ENCODE data around the gene NNT.
"Not testable (repeated sequence)": the region's sequence is repeated elsewhere in the genome, so short reads cannot be mapped to it uniquely, and the experiment has no call there.

The NNT gene

GRCh38 chr5:43665749-43666148 is 62.8 kb downstream of the NNT start:
- not testable (repeated sequence) for DNase-seq (ENCODE audit: low read depth in 2 of 2)

GRCh38 chr5:43666728-43667127 is 63.7 kb downstream of the NNT start:
- DNase-seq (ENCODE audit: low read depth in 2 of 2): not testable (repeated sequence)

- DNase-seq (ENCODE audit: low read depth in 2 of 2): not testable (repeated sequence)
These were observed 64.4 kb downstream of the NNT start for GRCh38 chr5:43667379-43667778.

GRCh38 chr5:43674536-43674935 is 71.6 kb downstream of the NNT start:
- DNase-seq (ENCODE audit: low read depth in 2 of 2): no peak

GRCh38 chr5:43675357-43675756 is 72.4 kb downstream of the NNT start:
- no peak for DNase-seq (ENCODE audit: low read depth in 2 of 2)

GRCh38 chr5:43676083-43676840 is 73.3 kb downstream of the NNT start:
- DNase-seq (ENCODE audit: low read depth in 2 of 2): no peak

GRCh38 chr5:43677253-43677652 is 74.3 kb downstream of the NNT start:
- no peak for DNase-seq (ENCODE audit: low read depth in 2 of 2)

GRCh38 chr5:43679214-43679613 is 76.2 kb downstream of the NNT start:
- no peak for DNase-seq (ENCODE audit: low read depth in 2 of 2)

GRCh38 chr5:43680286-43680685 is 77.3 kb downstream of the NNT start:
- no peak for DNase-seq (ENCODE audit: low read depth in 2 of 2)

GRCh38 chr5:43683884-43684471 is 81.0 kb downstream of the NNT start:
- no peak for DNase-seq (ENCODE audit: low read depth in 2 of 2)

- DNase-seq (ENCODE audit: low read depth in 2 of 2): no peak
These were observed 82.4 kb downstream of the NNT start for GRCh38 chr5:43685252-43685950.

GRCh38 chr5:43687275-43687674 is 84.3 kb downstream of the NNT start:
- DNase-seq (ENCODE audit: low read depth in 2 of 2): no peak

- DNase-seq (ENCODE audit: low read depth in 2 of 2): no peak
These were observed 88.3 kb downstream of the NNT start for GRCh38 chr5:43691275-43691674.

GRCh38 chr5:43691893-43692292 is 88.9 kb downstream of the NNT start:
- DNase-seq (ENCODE audit: low read depth in 2 of 2): no peak

GRCh38 chr5:43693411-43693810 is 90.4 kb downstream of the NNT start:
- DNase-seq (ENCODE audit: low read depth in 2 of 2): no peak

GRCh38 chr5:43694027-43694426 is 91.0 kb downstream of the NNT start:
- no peak for DNase-seq (ENCODE audit: low read depth in 2 of 2)

GRCh38 chr5:43696444-43696843 is 93.5 kb downstream of the NNT start:
- not testable (repeated sequence) for DNase-seq (ENCODE audit: low read depth in 2 of 2)

- DNase-seq (ENCODE audit: low read depth in 2 of 2): no peak
These were observed 96.9 kb downstream of the NNT start for GRCh38 chr5:43699910-43700309.

- no peak for DNase-seq (ENCODE audit: low read depth in 2 of 2)
These were observed 97.6 kb downstream of the NNT start for GRCh38 chr5:43700601-43701000.

GRCh38 chr5:43701227-43701626 is 98.2 kb downstream of the NNT start:
- DNase-seq (ENCODE audit: low read depth in 2 of 2): no peak

- DNase-seq (ENCODE audit: low read depth in 2 of 2): no peak
These were observed 99.3 kb downstream of the NNT start for GRCh38 chr5:43702293-43702692.

- DNase-seq (ENCODE audit: low read depth in 2 of 2): no peak
These were observed 99.8 kb downstream of the NNT start for GRCh38 chr5:43702815-43703214.

- no peak for DNase-seq (ENCODE audit: low read depth in 2 of 2)
These were observed 101.3 kb downstream of the NNT start for GRCh38 chr5:43704243-43704642.

All from stimulated activated CD4-positive, alpha-beta T cell treated with anti-CD3 and anti-CD28 coated beads, Interleukin-1b, Interleukin-23, amount 100 ng/mL, for 1 hour (primary cell).